ENCODE data around the gene ADAM11. TPM values are rescaled to one million over a fixed set of nuclear protein-coding genes. Genes with fewer than 3 reads are reported as not detected.

Gene ADAM11
- total and polyA plus RNA-seq, 9 of the 15 experiments (the other 6 are each of a cell fraction or from before 2014, with no cell fraction given) = 0.01 to 0.31 (median 0.14) TPM; not detected in 2

DNA sequence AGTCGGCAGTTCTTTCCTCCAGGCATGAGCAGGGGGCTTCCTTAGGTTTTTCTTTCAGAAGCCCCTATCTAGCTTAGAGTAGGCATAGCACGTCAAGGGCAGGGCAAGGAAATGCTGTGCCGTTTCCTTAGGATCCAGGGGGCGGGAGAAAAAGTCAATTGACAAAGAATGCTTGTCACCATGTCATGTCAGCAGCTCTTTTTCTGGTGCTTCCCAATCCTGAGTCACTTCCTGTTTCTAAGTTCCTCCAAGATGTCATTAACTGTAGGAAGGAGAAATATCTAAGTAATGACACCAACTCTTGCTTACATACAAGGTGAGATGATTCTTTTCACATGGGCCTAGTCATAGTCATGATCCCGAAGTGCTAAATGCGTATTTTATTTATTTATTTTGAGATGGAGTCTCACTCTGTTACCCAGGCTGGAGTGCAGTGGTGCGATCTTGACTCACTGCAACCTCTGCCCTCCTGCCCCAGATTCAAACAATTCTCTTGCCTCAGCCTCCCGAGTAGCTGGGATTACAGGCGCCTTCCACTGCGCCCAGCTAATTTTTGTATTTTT, 36.1 kb downstream of the ADAM11 start:
- in situ Hi-C loops (cut with MboI) (no loop called here), intact Hi-C loops (cut with micrococcal nuclease) (no loop called here)
- Histone ChIP-seq H3K36me3 (ENCODE audit: control insufficient read depth, insufficient read depth, low read length) (no peaks in the 10 kb centered on the region), H3K4me2 (ENCODE audit: insufficient read depth, low read length) (peak overlapping the region; percentile 16), H3K9ac (ENCODE audit: insufficient read depth in 1 of 2, low read depth in 2 of 2, low read length in 2 of 2) (peak overlapping the region in 1 of 2 experiments; percentile 11; a peak in 1 of 4 replicates), H4K20me1 (replicated peaks; ENCODE audit: control insufficient read depth, insufficient read depth, low read length) (no peaks in the 10 kb centered on the region), H3K4me1 (replicated peaks in 1 of 2; ENCODE audit: control insufficient read depth in 2 of 2, insufficient read depth in 2 of 2, low read length in 2 of 2) (peaks cover 0 to 5% of the 10 kb centered on the region in 2 experiments; a peak in 4 of 5 replicates), H3K27ac (ENCODE audit: extremely low read depth, low read depth, low read length) (peak overlapping the region; percentile 40; the same call in 1 of the 3 replicates), H3K27me3 (ENCODE audit: control insufficient read depth in 2 of 2, insufficient read depth in 2 of 2, low read length in 2 of 2) (peaks cover 8 to 9% of the 10 kb centered on the region in 2 experiments; a peak in 4 of 5 replicates), H2AFZ (ENCODE audit: low read depth, low read length) (peak overlapping the region; percentile 81), H3K4me3 (no peak overlapping the region), H3K79me2 (ENCODE audit: control insufficient read depth, insufficient read depth, low read length) (no peaks in the 10 kb centered on the region), H3K9me3 (replicated peaks; ENCODE audit: control insufficient read depth, insufficient read depth, low read depth, low read length) (no peaks in the 10 kb centered on the region), H3K9me1 (ENCODE audit: control insufficient read depth, insufficient read depth, low read length) (no peaks in the 10 kb centered on the region)
- ChIA-PET POLR2A (interaction anchor here (0.5 to 1.6 kb wide), 5 partner anchors 11 to 32 kb away, joined by 3 to 6 read pairs (median 3); no protein-coding TSS in a partner anchor), CTCF (ENCODE audit: low intra/inter-chr PET ratio) (no interaction called here)
- 29% methylated on average over 10 of the region's 10 CpGs for WGBS (ENCODE audit: insufficient coverage, low coverage, missing lambda C conversion rate)
- ATAC-seq = peak; percentile 72
- DNase-seq (ENCODE audit: extremely low read depth in 1 of 4, low spot score in 3 of 4) = peak in 2 of 4 experiments; percentile 14 to 44
- peak; percentile 68 for FAIRE-seq
- no TSS peak for BruUV-seq (replicated peaks)
- TF ChIP-seq SETDB1 (IDR thresholded peaks at IDR 0.05; ENCODE audit: low read length) (no peak), ZNF165 (CRISPR knock-in tag; IDR thresholded peaks at IDR 0.05; ENCODE audit: borderline replicate concordance) (no peak), SRSF9 (IDR thresholded peaks at IDR 0.05; ENCODE audit: borderline replicate concordance, low read depth, low read length) (no peak), ZNF780A (CRISPR knock-in tag; IDR thresholded peaks at IDR 0.05) (no peak), MCM3 (IDR thresholded peaks at IDR 0.05) (no peak), EZH2 (IDR thresholded peaks at IDR 0.05; ENCODE audit: borderline replicate concordance, low read depth, low read length) (no peak), NCOA4 (IDR thresholded peaks at IDR 0.05; ENCODE audit: partially characterized antibody) (no peak), FOXJ2 (tag; IDR thresholded peaks at IDR 0.05) (no peak), TAL1 (IDR thresholded peaks at IDR 0.05) (no peak), SMARCC2 (IDR thresholded peaks at IDR 0.05; ENCODE audit: low read depth) (no peak), TAF7 (tag; IDR thresholded peaks at IDR 0.05) (no peak), ADNP (tag; IDR thresholded peaks at IDR 0.05) (no peak)
- TF ChIP-seq, protein P1, sequence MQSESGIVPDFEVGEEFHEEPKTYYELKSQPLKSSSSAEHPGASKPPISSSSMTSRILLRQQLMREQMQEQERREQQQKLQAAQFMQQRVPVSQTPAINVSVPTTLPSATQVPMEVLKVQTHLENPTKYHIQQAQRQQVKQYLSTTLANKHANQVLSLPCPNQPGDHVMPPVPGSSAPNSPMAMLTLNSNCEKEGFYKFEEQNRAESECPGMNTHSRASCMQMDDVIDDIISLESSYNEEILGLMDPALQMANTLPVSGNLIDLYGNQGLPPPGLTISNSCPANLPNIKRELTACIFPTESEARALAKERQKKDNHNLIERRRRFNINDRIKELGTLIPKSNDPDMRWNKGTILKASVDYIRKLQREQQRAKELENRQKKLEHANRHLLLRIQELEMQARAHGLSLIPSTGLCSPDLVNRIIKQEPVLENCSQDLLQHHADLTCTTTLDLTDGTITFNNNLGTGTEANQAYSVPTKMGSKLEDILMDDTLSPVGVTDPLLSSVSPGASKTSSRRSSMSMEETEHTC (IDR thresholded peaks at IDR 0.05) = no peak
- TF ChIP-seq, protein P2, sequence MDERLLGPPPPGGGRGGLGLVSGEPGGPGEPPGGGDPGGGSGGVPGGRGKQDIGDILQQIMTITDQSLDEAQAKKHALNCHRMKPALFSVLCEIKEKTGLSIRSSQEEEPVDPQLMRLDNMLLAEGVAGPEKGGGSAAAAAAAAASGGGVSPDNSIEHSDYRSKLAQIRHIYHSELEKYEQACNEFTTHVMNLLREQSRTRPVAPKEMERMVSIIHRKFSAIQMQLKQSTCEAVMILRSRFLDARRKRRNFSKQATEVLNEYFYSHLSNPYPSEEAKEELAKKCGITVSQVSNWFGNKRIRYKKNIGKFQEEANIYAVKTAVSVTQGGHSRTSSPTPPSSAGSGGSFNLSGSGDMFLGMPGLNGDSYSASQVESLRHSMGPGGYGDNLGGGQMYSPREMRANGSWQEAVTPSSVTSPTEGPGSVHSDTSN (CRISPR knock-in tag; IDR thresholded peaks at IDR 0.05; ENCODE audit: low read depth) = no peak
- TF ChIP-seq, protein P2 (tag; conservative IDR thresholded peaks at IDR 0.05; ENCODE audit: low read depth) = 0 out of 2 replicates have a peak, but pooled peaks have one; percentile 15
- TF ChIP-seq, protein P3, sequence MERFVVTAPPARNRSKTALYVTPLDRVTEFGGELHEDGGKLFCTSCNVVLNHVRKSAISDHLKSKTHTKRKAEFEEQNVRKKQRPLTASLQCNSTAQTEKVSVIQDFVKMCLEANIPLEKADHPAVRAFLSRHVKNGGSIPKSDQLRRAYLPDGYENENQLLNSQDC (CRISPR knock-in tag; IDR thresholded peaks at IDR 0.05) = no peak
- TF ChIP-seq, protein P4, sequence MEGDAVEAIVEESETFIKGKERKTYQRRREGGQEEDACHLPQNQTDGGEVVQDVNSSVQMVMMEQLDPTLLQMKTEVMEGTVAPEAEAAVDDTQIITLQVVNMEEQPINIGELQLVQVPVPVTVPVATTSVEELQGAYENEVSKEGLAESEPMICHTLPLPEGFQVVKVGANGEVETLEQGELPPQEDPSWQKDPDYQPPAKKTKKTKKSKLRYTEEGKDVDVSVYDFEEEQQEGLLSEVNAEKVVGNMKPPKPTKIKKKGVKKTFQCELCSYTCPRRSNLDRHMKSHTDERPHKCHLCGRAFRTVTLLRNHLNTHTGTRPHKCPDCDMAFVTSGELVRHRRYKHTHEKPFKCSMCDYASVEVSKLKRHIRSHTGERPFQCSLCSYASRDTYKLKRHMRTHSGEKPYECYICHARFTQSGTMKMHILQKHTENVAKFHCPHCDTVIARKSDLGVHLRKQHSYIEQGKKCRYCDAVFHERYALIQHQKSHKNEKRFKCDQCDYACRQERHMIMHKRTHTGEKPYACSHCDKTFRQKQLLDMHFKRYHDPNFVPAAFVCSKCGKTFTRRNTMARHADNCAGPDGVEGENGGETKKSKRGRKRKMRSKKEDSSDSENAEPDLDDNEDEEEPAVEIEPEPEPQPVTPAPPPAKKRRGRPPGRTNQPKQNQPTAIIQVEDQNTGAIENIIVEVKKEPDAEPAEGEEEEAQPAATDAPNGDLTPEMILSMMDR (IDR thresholded peaks at IDR 0.05 in 2 of 3, conservative IDR thresholded peaks at IDR 0.05 in 1 of 3; ENCODE audit: insufficient read depth in 2 of 3, low read depth in 1 of 3, low read length in 3 of 3) = no peak
